ENCODE measurements around the gene FAM222A.

Gene FAM222A

DNA sequence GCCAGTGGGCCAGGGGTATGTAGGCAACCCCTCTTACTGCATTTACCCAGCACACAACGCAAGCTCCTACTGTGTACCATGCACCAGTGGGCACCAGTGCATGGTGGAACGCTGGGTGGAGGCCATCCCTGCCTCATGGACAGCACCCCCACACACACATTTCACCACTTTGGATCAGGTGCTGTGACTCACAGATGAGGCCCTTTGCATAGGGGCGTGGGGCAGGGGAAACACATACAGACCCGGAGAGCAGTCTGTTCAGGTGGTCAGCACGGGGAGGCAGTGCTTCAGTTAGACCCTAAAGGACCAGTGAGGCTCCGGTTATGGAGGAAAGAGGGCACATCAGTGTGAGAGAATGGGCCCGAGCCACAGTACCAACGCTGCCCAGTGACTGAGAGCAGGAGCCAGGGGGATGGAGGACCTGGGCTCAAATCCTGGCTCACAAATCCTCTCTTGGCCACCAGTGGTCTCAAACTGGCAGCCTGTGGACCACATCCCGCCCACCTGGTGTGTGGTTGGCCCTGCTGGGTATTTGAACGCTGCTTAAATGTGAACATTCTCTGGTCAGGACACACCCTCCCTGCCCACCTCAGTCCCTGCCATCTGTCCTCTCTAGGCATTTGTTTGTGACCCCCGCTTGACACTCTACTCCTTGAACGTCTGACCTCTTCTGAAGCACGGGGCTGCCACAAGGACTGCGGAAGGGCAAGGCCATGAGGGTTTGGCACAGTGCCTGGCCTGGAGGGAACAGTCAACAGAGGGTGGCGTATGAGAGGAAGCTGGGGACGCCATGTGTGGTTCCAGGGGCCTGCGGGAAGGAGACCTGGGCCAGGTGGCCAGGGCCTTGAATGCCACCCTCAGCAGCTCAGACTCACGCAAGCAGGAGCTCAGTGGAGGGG, 46.7 kb downstream of the FAM222A start (continued):
- no peak for TF ChIP-seq ZNF280D (tag by site-specific recombination; IDR thresholded peaks at IDR 0.05)
- TF ChIP-seq, protein P1, sequence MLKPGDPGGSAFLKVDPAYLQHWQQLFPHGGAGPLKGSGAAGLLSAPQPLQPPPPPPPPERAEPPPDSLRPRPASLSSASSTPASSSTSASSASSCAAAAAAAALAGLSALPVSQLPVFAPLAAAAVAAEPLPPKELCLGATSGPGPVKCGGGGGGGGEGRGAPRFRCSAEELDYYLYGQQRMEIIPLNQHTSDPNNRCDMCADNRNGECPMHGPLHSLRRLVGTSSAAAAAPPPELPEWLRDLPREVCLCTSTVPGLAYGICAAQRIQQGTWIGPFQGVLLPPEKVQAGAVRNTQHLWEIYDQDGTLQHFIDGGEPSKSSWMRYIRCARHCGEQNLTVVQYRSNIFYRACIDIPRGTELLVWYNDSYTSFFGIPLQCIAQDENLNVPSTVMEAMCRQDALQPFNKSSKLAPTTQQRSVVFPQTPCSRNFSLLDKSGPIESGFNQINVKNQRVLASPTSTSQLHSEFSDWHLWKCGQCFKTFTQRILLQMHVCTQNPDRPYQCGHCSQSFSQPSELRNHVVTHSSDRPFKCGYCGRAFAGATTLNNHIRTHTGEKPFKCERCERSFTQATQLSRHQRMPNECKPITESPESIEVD (tag by site-specific recombination; IDR thresholded peaks at IDR 0.05), result no peak

- POLR2A ChIA-PET, result interaction anchor here (1.1 kb wide), 1 partner anchor 9 kb away, joined by 3 read pairs; no protein-coding TSS in a partner anchor
- no peaks in the 10 kb centered on the region for H3K9me3 ChIP-seq (ENCODE audit: control insufficient read depth, insufficient read depth, low read depth, low read length)
These were observed 47.6 kb downstream of the FAM222A start for GRCh38 chr12:109760930-109761921.

More at GRCh38 chr12:109760930-109761921, 47.6 kb downstream of the FAM222A start:
- H3K4me1 ChIP-seq (ENCODE audit: control insufficient read depth, insufficient read depth, low read length), result no peaks in the 10 kb centered on the region
- H3K27ac ChIP-seq (ENCODE audit: extremely low read depth, low read depth, low read length), result no peak overlapping the region
- no peak overlapping the region for H3K4me3 ChIP-seq (ENCODE audit: low read depth, low read length)
- 0 out of 2 replicates have a peak, but pooled peaks have one; percentile 20 for TF ChIP-seq ZNF768 (tag by site-specific recombination; IDR thresholded peaks at IDR 0.05)
- TF ChIP-seq KLF9 (tag by site-specific recombination; IDR thresholded peaks at IDR 0.05; ENCODE audit: low read depth), result no peak
- TF ChIP-seq GLI2 (tag by site-specific recombination; IDR thresholded peaks at IDR 0.05; ENCODE audit: borderline replicate concordance, low read depth), result no peak
- TF ChIP-seq ZNF335 (tag by site-specific recombination; conservative IDR thresholded peaks at IDR 0.05), result peak; percentile 39; the same call in 1 of the 2 replicates
- TF ChIP-seq ZNF239 (tag by site-specific recombination; IDR thresholded peaks at IDR 0.05), result no peak
- TF ChIP-seq ZNF366 (tag by site-specific recombination; conservative IDR thresholded peaks at IDR 0.05), result no peak
- TF ChIP-seq ZIC2 (tag by site-specific recombination; IDR thresholded peaks at IDR 0.05), result peak; percentile 19; the same call in 1 of the 2 replicates
- no peak for TF ChIP-seq CTCF (tag by site-specific recombination; IDR thresholded peaks at IDR 0.05)
- TF ChIP-seq ZNF112 (tag by site-specific recombination; IDR thresholded peaks at IDR 0.05), result no peak
- TF ChIP-seq RBAK (tag by site-specific recombination; IDR thresholded peaks at IDR 0.05), result no peak
- TF ChIP-seq ZNF121 (tag by site-specific recombination; IDR thresholded peaks at IDR 0.05), result no peak
- peak; percentile 71 for TF ChIP-seq GLIS1 (tag by site-specific recombination; IDR thresholded peaks at IDR 0.05)
- TF ChIP-seq GLI4 (tag by site-specific recombination; IDR thresholded peaks at IDR 0.05), result 0 out of 2 replicates have a peak, but pooled peaks have one; percentile 5
- no peak for TF ChIP-seq ZNF704 (tag by site-specific recombination; IDR thresholded peaks at IDR 0.05)
- H3K36me3 ChIP-seq (ENCODE audit: control insufficient read depth in 2 of 2, insufficient read depth in 1 of 2, low read length in 2 of 2), result no peaks in the 10 kb centered on the region
- CTCF ChIA-PET, result interaction anchor here (0.7 to 5.4 kb wide), 5 partner anchors 13 to 333 kb away, joined by 3 to 30 read pairs (median 4); no protein-coding TSS in a partner anchor

Data from HEK293 (cell line).